ENCODE results near the gene APOF.

GRCh38 chr12:56374726-56375597 is 12.3 kb upstream of the APOF start:
- no peak for TF ChIP-seq CTCF (IDR thresholded peaks at IDR 0.05)
- no peak for TF ChIP-seq EZH2 (IDR thresholded peaks at IDR 0.05)
